Ovary (tissue), 3 donors: ENCODE measurements around the gene EPC2.

ENCODE experiments used
- POLR2A ChIP-seq: fragments of 450-650 bp; IDR thresholded peaks from one replicate; pipeline ENCODE4 v1.6.1; 2017; ENCODE audit warnings: antibody characterized with exemption, mild to moderate bottlenecking, moderate library complexity
- TF ChIP-seq, protein P1 (sequence below), 3 donors: fragments of 450-650 bp in 2 of 3; fragments of 200-600 bp in 1 of 3; IDR thresholded peaks; one replicate each; pipeline versions ENCODE4 v1.5.1 to v1.8.0; 2016 to 2022; ENCODE audit warnings: antibody characterized with exemption in 3 of 3, mild to moderate bottlenecking in 1 of 3
- donor health status: DM: no; HTN: no; CAD: no.

DNA sequence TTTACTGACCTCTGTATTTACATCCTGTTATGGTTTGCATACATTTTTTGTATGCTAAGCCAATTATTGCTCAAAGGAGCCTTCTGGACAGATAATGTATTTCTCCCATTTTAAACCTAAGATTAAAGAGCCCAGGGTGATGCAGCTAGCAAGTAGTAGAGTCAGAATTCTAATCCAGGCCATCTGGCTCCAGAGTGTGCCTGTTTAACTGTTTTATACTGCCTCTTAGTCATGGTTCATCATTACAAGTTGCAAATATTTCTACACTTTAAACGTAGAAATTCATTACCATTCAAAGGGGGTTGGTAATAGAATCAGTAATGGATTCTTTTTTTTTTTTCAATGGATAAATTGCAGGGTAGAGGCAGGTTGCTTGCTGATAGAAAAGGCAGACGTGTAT, 52.4 kb downstream of the EPC2 start:
- no peak for TF ChIP-seq POLR2A
- TF ChIP-seq, protein P1, sequence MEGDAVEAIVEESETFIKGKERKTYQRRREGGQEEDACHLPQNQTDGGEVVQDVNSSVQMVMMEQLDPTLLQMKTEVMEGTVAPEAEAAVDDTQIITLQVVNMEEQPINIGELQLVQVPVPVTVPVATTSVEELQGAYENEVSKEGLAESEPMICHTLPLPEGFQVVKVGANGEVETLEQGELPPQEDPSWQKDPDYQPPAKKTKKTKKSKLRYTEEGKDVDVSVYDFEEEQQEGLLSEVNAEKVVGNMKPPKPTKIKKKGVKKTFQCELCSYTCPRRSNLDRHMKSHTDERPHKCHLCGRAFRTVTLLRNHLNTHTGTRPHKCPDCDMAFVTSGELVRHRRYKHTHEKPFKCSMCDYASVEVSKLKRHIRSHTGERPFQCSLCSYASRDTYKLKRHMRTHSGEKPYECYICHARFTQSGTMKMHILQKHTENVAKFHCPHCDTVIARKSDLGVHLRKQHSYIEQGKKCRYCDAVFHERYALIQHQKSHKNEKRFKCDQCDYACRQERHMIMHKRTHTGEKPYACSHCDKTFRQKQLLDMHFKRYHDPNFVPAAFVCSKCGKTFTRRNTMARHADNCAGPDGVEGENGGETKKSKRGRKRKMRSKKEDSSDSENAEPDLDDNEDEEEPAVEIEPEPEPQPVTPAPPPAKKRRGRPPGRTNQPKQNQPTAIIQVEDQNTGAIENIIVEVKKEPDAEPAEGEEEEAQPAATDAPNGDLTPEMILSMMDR (IDR thresholded peaks at IDR 0.05) = no peak
